AG04450 (cell line): ENCODE results near the gene CUEDC2. TPM values are rescaled to one million over a fixed set of nuclear protein-coding genes. Genes with fewer than 3 reads are reported as not detected.

Experiments
- CTCF ChIA-PET: fragments of 300-600, 350-600 bp; formaldehyde crosslinking; extraction: SDS; loops from one replicate; lab custom pipeline; 2022; ENCODE audit warnings: antibody characterized with exemption, inconsistent platforms; lab: Charles Lee
- POLR2A ChIA-PET: fragments of 350-600 bp; formaldehyde crosslinking; extraction: SDS; loops from one replicate; lab custom pipeline; 2021; ENCODE audit warnings: antibody characterized with exemption, inconsistent platforms; lab: Yijun Ruan, JAX
- DNase-seq: peaks from one replicate; pipeline ENCODE4 v3.0.0-alpha.2; 2011; ENCODE audit warnings: low read depth, low spot score
- H3K27ac ChIP-seq: one replicate; pipeline ENCODE4 v1.5.1; 2012; ENCODE audit warnings: low read depth, low read length, control low read depth
- H3K27me3 ChIP-seq: one replicate; pipeline ENCODE4 v1.6.0; 2012; ENCODE audit warnings: low read length; ENCODE audit not compliant: control insufficient read depth, insufficient read depth
- H3K4me3 ChIP-seq: 2 replicates; pipeline ENCODE4 v1.5.1; 2011; ENCODE audit warnings: mild to moderate bottlenecking, low read depth, low read length, control low read depth
- H3K9me3 ChIP-seq: 2 replicates; pipeline ENCODE4 v1.5.1; 2012; ENCODE audit warnings: low read length; ENCODE audit not compliant: control insufficient read depth, insufficient read depth
- polyA plus RNA-seq: library from polyadenylated mRNA; depleted of rRNA; stranded (reverse); fragments of >200 nt; gene quantifications from 2 replicates; pipeline ENCODE4 v1.2.3, GENCODE V29; 2011
- TF ChIP-seq, protein P1 (sequence below): IDR thresholded peaks from 2 replicates; pipeline ENCODE4 v1.5.1; 2011; ENCODE audit warnings: low read depth, low read length, control low read depth, inconsistent platforms

Gene CUEDC2
- polyA plus RNA-seq, 1 experiment, result 61.1 TPM

DNA sequence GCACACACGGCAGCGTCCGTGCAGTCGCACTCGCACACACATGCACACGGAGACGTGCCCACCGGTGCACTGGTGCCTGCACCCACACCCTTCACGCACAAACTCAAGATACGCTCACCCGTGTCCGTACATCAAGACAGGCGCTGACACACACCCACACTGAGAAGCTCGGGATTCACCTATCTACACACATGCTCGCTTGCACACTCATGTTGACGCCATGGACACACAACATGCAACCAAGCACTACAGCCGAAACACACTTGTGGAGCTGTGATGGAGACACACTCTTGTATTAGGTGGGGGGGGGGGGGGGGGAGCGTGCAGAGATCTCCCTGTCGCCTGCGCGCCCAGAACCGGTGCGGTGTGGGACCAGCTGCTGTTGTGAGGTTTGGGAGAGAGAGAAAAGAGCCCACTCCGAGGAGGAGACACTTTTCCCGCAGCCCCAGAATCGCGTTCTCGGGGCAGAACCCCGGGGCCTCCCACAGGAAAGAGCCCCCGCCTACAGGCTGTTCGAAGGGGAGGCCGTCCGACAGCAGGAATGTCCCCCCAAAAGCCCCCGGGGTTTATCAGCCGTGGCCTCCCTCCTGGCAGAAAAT, 37.5 kb downstream of the CUEDC2 start:
- CTCF ChIA-PET, result interaction anchor here (0.6 to 3.3 kb wide), 5 partner anchors 9 to 272 kb away, joined by 3 to 15 read pairs (median 4); no protein-coding TSS in a partner anchor
- no peak for DNase-seq

DNA sequence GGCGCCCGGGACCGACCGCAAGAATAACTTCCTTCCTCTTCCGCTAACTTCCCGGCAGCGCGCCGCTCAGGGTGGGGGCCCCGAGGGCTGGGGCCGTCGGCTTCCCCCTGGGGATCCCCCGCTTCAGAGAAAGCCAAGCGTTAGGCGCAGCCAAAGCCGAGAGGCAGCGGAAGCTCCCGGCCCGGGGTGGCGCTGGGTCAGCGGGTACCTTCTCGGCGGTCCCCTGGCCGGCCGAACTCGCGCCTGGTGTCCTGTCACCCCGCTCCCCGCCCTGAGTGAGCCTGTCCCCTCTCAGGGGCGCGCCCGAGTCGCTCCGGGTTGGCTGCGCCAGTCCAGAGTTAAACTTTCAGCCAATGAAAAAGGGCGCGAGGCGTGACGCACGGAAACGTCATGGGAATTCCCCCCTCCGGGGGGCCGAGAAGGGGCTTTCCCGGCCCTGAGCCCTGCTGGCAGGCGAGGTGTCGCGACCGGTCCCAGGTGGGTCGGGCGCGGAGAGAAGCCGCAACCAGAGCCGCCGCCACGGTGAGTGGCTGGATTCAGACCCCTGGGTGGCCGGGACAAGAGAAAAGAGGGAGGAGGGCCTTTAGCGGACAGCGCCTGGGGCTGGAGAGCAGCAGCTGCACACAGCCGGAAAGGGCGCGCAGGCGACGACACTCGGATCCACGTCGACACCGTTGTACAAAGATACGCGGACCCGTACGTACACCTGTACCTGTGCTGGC, 38.1 kb downstream of the CUEDC2 start:
- ChIA-PET CTCF (interaction anchor here (0.6 to 3.3 kb wide), 27 partner anchors 8 to 234 kb away, joined by 3 to 28 read pairs (median 5); partner anchors contain the start of genes ELOVL3 and FBXL15), POLR2A (interaction anchor here (0.7 to 1.0 kb wide), 2 partner anchors 82 to 164 kb away, joined by 3 read pairs; no protein-coding TSS in a partner anchor)
- peak overlapping the region; percentile 82 for H3K4me3 ChIP-seq
- DNase-seq, result peak; percentile 82
- H3K9me3 ChIP-seq, result no peaks in the 10 kb centered on the region; the same call in 1 of the 2 replicates
- TF ChIP-seq, protein P1, sequence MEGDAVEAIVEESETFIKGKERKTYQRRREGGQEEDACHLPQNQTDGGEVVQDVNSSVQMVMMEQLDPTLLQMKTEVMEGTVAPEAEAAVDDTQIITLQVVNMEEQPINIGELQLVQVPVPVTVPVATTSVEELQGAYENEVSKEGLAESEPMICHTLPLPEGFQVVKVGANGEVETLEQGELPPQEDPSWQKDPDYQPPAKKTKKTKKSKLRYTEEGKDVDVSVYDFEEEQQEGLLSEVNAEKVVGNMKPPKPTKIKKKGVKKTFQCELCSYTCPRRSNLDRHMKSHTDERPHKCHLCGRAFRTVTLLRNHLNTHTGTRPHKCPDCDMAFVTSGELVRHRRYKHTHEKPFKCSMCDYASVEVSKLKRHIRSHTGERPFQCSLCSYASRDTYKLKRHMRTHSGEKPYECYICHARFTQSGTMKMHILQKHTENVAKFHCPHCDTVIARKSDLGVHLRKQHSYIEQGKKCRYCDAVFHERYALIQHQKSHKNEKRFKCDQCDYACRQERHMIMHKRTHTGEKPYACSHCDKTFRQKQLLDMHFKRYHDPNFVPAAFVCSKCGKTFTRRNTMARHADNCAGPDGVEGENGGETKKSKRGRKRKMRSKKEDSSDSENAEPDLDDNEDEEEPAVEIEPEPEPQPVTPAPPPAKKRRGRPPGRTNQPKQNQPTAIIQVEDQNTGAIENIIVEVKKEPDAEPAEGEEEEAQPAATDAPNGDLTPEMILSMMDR, result no peak
- H3K27ac ChIP-seq, result peak overlapping the region; percentile 99
- H3K27me3 ChIP-seq, result peaks cover 3% of the 10 kb centered on the region

More for the DNA sequence above, 37.5 kb downstream of the CUEDC2 start:
- H3K9me3 ChIP-seq, result no peaks in the 10 kb centered on the region; the same call in 1 of the 2 replicates
- H3K4me3 ChIP-seq, result peak overlapping the region; percentile 82
- H3K27me3 ChIP-seq, result peaks cover 3% of the 10 kb centered on the region
- H3K27ac ChIP-seq, result peak overlapping the region; percentile 99
- TF ChIP-seq, protein P1, result no peak
- POLR2A ChIA-PET, result interaction anchor here (1.7 kb wide), 1 partner anchor 9 kb away, joined by 4 read pairs; no protein-coding TSS in a partner anchor

DNA sequence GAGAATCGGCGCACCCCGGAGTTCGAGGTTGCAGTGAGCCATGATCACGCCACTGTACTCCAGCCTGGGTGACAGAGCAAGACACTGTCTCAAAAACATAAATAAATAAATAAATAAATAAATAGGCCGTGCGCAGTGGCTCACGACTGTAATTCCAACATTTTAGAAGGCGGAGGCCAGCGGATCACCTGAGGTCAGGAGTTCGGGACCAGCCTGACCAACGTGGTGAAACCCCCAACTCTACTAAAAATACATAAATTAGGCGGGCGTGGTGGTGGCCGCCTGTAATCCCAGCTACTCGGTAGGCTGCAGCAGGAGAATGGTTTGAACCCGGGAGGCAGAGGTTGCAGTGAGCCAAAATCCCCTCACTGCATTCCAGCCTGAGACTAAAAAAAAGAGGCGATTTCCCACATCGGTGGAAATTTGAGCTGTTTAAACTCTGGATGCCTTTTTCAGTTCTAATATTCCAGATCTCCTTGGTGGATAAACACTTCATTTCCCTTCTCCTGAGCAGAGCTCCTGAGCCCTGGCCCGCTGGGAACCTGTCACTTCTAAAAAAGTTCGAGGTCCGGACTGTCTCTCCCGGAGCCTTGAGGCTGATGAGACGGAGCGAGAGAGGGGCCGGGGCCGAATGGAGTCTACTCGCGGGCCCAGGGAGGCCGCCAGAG, 38.8 kb downstream of the CUEDC2 start:
- Histone ChIP-seq H3K4me3 (peak overlapping the region; percentile 82), H3K27ac (peak overlapping the region; percentile 99), H3K27me3 (peaks cover 3% of the 10 kb centered on the region), H3K9me3 (no peaks in the 10 kb centered on the region; the same call in 1 of the 2 replicates)
- DNase-seq, result no peak
- ChIA-PET CTCF (interaction anchor here (0.6 to 3.3 kb wide), 33 partner anchors 9 to 282 kb away, joined by 3 to 28 read pairs (median 4); partner anchors contain the start of genes ELOVL3, FBXL15 and NOLC1), POLR2A (interaction anchor here (0.7 to 1.0 kb wide), 3 partner anchors 83 to 931 kb away, joined by 3 to 5 read pairs (median 3); no protein-coding TSS in a partner anchor)
- TF ChIP-seq, protein P1, result peak; percentile 89

DNA sequence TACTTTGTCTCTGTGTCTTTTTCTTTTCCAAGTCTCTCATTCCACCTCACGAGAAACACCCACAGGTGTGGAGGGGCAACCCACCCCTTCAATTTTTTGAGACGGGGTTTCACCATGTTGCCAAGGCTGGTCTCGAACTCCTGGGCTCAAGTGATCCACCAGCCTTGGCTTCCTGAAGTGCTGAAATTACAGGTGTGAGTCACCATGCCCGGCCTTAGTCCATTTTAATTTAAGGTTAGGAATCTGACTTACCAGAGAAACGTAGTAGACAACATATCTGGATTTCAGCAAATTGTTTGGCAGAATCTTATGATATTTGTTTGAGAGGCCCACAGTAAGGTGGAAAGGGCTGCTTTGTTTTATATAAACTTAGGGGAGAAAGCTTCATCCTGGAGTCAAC, 40.1 kb downstream of the CUEDC2 start:
- H3K4me3 ChIP-seq, result no peak overlapping the region
- no peak overlapping the region for H3K27ac ChIP-seq
- peaks cover 3% of the 10 kb centered on the region for H3K27me3 ChIP-seq
- POLR2A ChIA-PET, result no interaction called here
- TF ChIP-seq, protein P1, result no peak
- CTCF ChIA-PET, result interaction anchor here (0.5 to 3.1 kb wide), 6 partner anchors 10 to 223 kb away, joined by 4 to 21 read pairs (median 8); partner anchors contain the start of gene ELOVL3
- H3K9me3 ChIP-seq, result no peaks in the 10 kb centered on the region; the same call in 1 of the 2 replicates
- no peak for DNase-seq
